HG02981 (cell line): ENCODE results near the gene RAB11FIP2.

Experiments
- ATAC-seq: cut with Tn5 transposase; IDR thresholded peaks from one replicate; pipeline ENCODE4 v1.9.1; 2021; ENCODE audit warnings: mild to moderate bottlenecking, moderate library complexity; ENCODE audit not compliant: unreplicated experiment

The RAB11FIP2 gene

GRCh38 chr10:118034791-118035261 lies 11.9 kb downstream of the RAB11FIP2 start:
- ATAC-seq: no peak

DNA sequence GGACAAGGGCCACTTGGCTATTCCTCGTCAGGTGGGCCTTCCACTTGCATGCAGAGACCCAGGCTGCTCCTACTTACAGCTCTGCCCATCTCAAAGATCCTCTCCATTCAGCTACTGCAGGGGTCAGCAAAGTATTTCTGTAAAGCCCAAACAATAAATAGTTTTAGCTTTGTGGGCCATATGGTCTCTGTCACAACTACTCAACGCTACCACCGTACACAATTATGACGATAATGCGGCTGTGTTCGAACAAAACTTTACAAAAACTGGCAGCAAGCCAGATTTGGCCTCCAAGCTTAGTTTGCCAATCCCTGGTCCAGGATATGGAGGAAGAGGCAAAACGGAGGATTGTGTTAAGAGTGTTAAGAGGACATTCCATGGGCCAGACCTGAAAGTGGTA lies 12.8 kb downstream of the RAB11FIP2 start:
- ATAC-seq: no peak

DNA sequence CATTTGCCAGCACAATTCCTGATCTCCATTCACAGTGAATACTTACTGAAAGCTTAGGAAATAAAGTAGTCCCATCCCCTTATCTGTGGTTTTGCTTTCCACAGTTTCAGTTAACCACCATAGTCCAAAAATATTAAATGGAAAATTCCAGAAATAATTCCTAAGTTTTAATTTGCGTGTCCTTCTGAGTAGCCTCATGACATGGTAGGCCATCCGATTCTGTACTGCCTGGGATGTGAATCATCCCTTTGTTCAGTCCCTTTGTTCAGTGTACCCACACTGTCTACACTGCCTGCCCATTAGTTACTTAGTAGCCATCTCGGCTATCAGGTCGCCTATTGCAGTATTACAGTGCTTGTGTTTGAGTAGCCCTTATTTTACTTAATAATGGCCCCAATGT lies 14.2 kb downstream of the RAB11FIP2 start:
- ATAC-seq: no peak

DNA sequence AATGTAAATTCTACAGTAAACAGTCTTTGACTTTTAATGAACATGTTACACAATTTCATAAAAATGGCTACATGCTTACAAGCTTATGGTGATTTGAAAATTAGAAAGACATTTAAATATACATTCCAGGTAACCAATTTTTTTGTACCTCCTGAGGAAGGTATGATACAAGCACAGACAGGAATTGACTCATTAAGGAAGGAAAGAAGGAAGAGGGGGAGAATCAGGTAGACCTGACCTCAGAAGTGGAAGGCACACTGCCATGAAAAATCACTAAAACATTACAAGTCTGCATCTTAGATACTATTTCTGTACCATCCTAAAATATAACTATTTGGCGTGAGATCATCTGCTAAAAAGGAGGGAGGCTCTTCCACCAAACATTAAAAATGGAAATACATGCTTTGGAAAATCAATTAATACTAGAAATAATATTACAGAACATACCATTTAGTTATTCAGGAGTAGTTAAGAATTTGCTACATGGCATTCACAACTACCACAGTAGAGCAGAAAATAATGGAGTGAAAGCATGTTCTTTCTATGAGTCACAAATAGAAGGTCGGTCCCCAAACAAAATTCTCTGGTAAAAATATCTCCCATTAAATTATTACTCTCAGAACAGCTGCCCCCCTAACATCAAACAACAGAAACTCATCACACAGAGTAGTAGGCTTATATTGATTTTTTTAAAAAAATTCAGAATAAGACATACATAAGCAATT lies 15.2 kb downstream of the RAB11FIP2 start:
- ATAC-seq: no peak

GRCh38 chr10:118028619-118029018 lies 18.1 kb downstream of the RAB11FIP2 start:
- peak; percentile 94 for ATAC-seq

- no peak for ATAC-seq
Measured at GRCh38 chr10:118027397-118027796, 19.3 kb downstream of the RAB11FIP2 start.

- ATAC-seq: no peak
Measured at GRCh38 chr10:118026936-118027335, 19.8 kb downstream of the RAB11FIP2 start.

DNA sequence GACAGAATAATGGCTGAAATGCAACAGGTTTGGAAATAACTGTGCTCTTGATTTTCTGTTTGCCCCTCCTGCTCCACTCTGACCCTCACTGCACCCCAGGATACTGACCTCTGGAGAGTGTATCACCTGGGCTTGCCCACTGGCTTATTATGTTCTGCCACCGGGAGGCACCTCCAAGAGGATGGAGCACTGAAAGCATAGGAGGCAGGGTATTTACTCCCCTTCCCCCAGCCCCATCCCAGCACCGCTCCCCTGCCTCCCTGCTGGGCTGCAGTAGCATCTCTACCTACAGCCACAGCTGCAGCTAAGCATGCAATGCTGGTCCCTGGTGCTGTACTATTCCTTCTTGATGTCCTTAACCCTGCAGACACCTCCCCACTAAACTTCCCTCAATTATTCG lies 26.4 kb downstream of the RAB11FIP2 start:
- ATAC-seq: no peak

GRCh38 chr10:118017850-118018249 lies 28.9 kb downstream of the RAB11FIP2 start:
- no peak for ATAC-seq

DNA sequence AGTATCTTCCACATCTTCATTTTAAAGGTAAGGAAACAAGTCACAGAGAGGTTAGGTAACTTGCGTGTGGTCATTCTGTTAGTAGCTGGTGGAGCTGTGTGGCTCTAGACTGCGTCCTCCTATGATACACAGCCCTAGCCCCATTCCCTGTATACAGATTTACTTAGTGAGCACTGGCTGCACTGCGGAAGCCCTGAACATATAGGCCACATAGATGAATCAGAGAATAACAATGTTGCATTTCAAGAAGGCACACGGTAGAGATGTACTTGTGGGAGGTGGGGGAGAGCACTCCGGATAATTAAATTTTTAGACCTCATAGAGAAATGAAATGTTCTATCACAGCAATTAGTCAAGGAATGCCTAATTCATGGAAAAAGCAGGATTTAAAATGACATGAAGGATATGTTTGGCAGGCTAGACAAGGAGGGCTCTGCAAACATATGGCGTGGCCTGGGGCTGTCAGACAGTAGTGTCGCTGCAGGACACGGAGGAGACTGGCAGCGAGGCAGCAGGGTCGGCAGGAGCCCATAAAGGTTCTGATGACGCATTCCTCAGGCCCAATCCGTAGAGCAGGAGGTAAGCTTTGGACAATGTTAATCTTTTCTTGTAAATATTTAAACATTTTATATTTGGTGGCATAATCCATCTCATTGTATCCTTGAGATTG lies 29.5 kb downstream of the RAB11FIP2 start:
- ATAC-seq: no peak

GRCh38 chr10:118012952-118013525 lies 33.7 kb downstream of the RAB11FIP2 start:
- ATAC-seq: no peak

DNA sequence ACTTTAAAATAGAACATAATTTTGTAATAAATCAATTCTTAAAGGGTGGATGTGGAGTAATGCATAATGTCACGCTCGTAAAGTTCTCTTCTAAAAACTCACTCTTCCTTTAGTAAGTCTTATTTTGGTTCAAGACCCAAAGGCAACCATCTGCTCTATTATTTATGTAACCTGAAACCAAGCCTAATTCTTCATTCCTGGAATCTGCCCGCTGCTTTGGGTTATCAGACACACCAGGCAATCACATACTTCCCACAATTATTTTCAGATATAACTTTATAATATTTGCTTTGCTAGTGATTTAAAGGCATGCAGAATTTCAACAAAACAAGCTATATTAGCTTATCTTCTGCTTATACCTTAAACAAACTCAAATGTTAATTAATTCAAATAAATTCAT lies 39.0 kb downstream of the RAB11FIP2 start:
- ATAC-seq: no peak

- no peak for ATAC-seq
Measured at GRCh38 chr10:118003126-118003525, 43.6 kb downstream of the RAB11FIP2 start.

DNA sequence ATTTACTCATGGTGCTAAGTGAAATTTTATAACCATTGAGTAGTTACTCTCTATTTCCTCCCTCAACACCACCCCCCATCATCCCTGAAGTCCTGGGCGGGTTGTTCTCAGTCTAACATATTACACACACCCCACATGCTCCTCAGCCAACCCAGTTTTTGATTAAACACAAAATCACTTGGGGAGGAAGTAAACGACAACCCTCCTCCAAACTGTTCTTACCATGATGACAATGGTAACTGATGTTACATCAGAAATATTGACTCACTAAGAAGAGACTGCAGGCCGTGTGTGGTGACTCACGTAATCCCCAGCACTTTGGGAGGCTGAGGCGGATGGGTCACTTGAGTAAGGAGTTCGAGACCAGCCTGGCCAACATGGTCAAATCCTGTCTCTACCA lies 44.2 kb downstream of the RAB11FIP2 start:
- ATAC-seq: no peak

DNA sequence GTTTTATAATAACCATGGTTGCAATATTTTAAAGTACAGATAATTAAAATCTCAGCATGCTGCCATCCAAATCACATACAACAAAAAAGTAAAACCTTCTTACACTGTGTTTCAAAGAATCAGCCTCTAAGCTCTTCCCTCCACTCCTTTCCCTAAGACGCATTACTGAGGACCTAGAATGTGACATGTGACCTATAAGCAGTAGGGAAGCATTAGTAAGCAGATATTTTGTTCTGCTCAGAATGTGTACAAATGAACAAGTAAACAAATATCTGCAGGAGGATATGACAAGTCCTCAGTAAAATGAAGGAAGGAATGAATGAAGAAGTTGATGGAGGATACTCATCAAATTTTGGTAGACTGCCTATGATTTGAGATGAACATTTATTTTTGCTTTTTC lies 49.1 kb downstream of the RAB11FIP2 start:
- no peak for ATAC-seq

DNA sequence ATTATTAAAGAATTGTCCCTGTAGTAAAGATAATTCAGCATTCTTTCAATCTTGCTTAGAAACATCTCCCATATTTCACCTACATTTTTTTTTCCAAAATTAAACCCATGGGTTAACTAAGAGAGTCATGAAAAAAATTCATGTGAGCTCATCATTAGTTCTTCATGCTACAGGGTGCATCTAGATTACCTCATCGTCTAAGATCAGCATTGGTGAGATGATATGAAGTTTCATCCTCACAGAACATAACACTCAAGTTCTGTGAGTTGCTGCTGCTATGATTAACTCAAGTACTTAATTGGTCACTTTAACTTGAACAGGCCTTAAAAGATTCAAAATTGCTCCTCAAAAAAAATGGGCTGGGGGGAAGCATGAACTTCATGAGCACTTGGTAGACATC lies 50.0 kb downstream of the RAB11FIP2 start:
- ATAC-seq: no peak

DNA sequence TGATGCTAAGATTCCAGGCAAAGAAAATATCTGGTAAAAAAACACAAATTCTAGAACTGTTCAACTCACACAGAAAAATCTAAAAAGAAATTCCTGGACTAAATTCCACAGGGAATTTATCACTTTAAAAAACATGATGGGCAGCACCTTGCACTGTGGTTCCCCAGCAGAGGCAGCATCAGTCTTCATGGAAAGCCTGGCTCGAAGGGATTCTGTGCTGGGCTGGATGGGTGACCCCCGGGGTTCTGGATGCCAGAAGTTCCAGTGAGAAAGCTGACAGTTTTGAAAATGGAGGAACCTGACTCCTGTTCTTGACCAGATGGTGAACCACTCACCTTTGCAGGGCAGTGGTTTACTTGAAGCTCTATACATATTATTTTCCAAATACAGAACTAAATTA lies 52.0 kb downstream of the RAB11FIP2 start:
- no peak for ATAC-seq

DNA sequence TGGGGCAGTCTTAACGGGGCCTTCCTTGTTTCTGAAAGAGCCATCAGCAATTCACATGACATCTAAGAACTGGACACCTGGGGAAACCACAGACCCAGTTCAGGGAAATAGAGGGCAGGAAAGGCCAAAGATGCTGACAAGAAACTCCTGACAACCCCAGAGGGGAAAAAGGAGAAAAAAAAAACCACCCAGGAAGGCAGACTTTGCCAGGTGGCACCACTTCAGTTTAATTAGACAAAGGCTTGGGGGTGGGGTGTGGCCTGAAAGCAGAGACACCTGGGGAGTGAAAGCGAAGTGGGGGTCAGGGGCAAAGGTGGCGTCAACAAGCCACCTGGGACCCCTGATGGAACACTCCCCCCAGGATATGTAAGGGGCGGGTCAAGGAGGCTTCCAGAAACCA lies 53.6 kb downstream of the RAB11FIP2 start:
- no peak for ATAC-seq

GRCh38 chr10:117991701-117992100 lies 55.0 kb downstream of the RAB11FIP2 start:
- ATAC-seq: no peak

- ATAC-seq: no peak
Measured at GRCh38 chr10:117989962-117990361, 56.8 kb downstream of the RAB11FIP2 start.

- ATAC-seq: no peak
Measured at GRCh38 chr10:117988814-117989213, 57.9 kb downstream of the RAB11FIP2 start.

GRCh38 chr10:117987244-117987909 lies 59.4 kb downstream of the RAB11FIP2 start:
- ATAC-seq: no peak
